Trophoblast cell (in vitro differentiated cells and primary cell): Measurements from ENCODE around the gene SORL1.

Experiments used
- DNase-seq, 2 donors: peaks; one replicate each; pipeline ENCODE4 v3.0.0-alpha.2; 2016
- H2AFZ ChIP-seq: 2 replicates; pipeline ENCODE4 v1.6.1; 2013; ENCODE audit warnings: low read length, moderate library complexity, mild to moderate bottlenecking; ENCODE audit not compliant: insufficient read depth, poor library complexity
- H2AK5ac ChIP-seq: 2 replicates; pipeline ENCODE4 v1.6.1; 2013; ENCODE audit warnings: mild to moderate bottlenecking, low read length
- H2BK120ac ChIP-seq: 2 replicates; pipeline ENCODE4 v1.6.1; 2013; ENCODE audit warnings: low read length, mild to moderate bottlenecking, moderate library complexity; ENCODE audit not compliant: insufficient read depth, poor library complexity
- H2BK12ac ChIP-seq: 2 replicates; pipeline ENCODE4 v1.6.1; 2013; ENCODE audit warnings: mild to moderate bottlenecking, low read length, moderate library complexity
- H2BK5ac ChIP-seq: 2 replicates; pipeline ENCODE4 v1.6.1; 2013; ENCODE audit warnings: low read length, low read depth, moderate library complexity, mild to moderate bottlenecking; ENCODE audit not compliant: poor library complexity
- H3K14ac ChIP-seq: 2 replicates; pipeline ENCODE4 v1.6.1; 2013; ENCODE audit warnings: mild to moderate bottlenecking, low read length
- H3K18ac ChIP-seq: 2 replicates; pipeline ENCODE4 v1.6.1; 2013; ENCODE audit warnings: mild to moderate bottlenecking, low read length
- H3K23ac ChIP-seq: 2 replicates; pipeline ENCODE4 v1.6.1; 2013; ENCODE audit warnings: low read length
- H3K27ac ChIP-seq: 2 replicates; pipeline ENCODE4 v1.5.1; 2013; ENCODE audit warnings: low read depth, mild to moderate bottlenecking, inconsistent platforms, low read length, moderate library complexity
- H3K27me3 ChIP-seq: 2 replicates; pipeline ENCODE4 v1.6.1; 2013; ENCODE audit warnings: inconsistent platforms, mild to moderate bottlenecking, low read length, moderate library complexity; ENCODE audit not compliant: insufficient read depth
- H3K36me3 ChIP-seq, 2 experiments: 1 replicate in 1 of 2; 2 replicates in 1 of 2; pipeline ENCODE4 v1.6.1; 2013; ENCODE audit warnings: low read length in 2 of 2, mild to moderate bottlenecking in 2 of 2, moderate library complexity in 1 of 2; ENCODE audit not compliant: insufficient read depth in 2 of 2, control insufficient read depth in 1 of 2
- H3K4ac ChIP-seq: 2 replicates; pipeline ENCODE4 v1.6.1; 2013; ENCODE audit warnings: low read depth, mild to moderate bottlenecking, low read length, moderate library complexity
- H3K4me1 ChIP-seq, 2 experiments: 1 replicate in 1 of 2; 2 replicates in 1 of 2; pipeline ENCODE4 v1.6.1; 2013; ENCODE audit warnings: low read length in 2 of 2, mild to moderate bottlenecking in 2 of 2, moderate library complexity in 1 of 2; ENCODE audit not compliant: insufficient read depth in 2 of 2, control insufficient read depth in 1 of 2
- H3K4me2 ChIP-seq: 2 replicates; pipeline ENCODE4 v1.6.1; 2013; ENCODE audit warnings: inconsistent platforms, mild to moderate bottlenecking, low read length, moderate library complexity
- H3K4me3 ChIP-seq: 2 replicates; pipeline ENCODE4 v1.5.1; 2013; ENCODE audit warnings: mild to moderate bottlenecking, low read depth, low read length, inconsistent platforms
- H3K79me1 ChIP-seq: one replicate; pipeline ENCODE4 v1.6.1; 2013; ENCODE audit warnings: low read length
- H3K79me2 ChIP-seq: 2 replicates; pipeline ENCODE4 v1.6.1; 2013; ENCODE audit warnings: low read length, mild to moderate bottlenecking; ENCODE audit not compliant: control insufficient read depth, insufficient read depth, poor library complexity
- H3K9ac ChIP-seq: 2 replicates; pipeline ENCODE4 v1.6.1; 2013; ENCODE audit warnings: mild to moderate bottlenecking, low read length
- H3K9me3 ChIP-seq: 2 replicates; pipeline ENCODE4 v1.6.1; 2013; ENCODE audit warnings: low read depth, mild to moderate bottlenecking, control low read depth, inconsistent platforms, low read length; ENCODE audit not compliant: insufficient read depth
- H4K12ac ChIP-seq: 2 replicates; pipeline ENCODE4 v1.6.1; 2013; ENCODE audit warnings: low read depth, mild to moderate bottlenecking, low read length, moderate library complexity
- H4K8ac ChIP-seq: 2 replicates; pipeline ENCODE4 v1.6.1; 2013; ENCODE audit warnings: low read depth, mild to moderate bottlenecking, low read length, moderate library complexity
- H4K91ac ChIP-seq: one replicate; pipeline ENCODE4 v1.6.1; 2013; ENCODE audit warnings: low read depth, mild to moderate bottlenecking, low read length, moderate library complexity
- WGBS: extraction: QIAGEN DNeasy Blood & Tissue Kit; methylation state at CpG from one replicate; pipeline ENCODE4 v1.1.7; 2013; ENCODE audit warnings: missing lambda C conversion rate; ENCODE audit not compliant: insufficient read length, insufficient coverage; ENCODE audit errors: extremely low coverage; 5-methylcytosine and 5-hydroxymethylcytosine counted together

Gene SORL1

DNA sequence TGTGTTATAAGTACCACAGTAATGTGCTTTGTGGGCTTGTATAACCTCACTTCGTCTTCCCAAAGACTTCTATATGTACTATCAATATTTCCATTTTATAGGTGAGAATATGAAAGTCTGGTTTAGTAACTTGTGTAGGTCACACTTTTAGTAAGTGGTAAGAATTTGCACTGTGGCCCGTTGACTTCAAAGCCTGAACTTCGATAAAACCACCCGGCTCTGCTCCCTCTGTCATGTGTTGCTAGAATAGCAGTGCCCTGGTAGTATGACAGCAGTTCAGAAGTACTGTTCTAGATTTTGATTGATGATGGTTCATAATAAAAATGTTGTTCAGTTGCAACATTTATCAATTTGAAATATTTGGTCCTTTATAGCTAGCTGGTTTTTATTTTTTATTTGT, 110.9 kb downstream of the SORL1 start:
- peaks cover 2 to 4% of the 10 kb centered on the region in 2 experiments for H3K4me1 ChIP-seq
- H3K79me1 ChIP-seq, result peaks cover 1% of the 10 kb centered on the region
- no peak overlapping the region for H3K9ac ChIP-seq
- no peak overlapping the region for H3K18ac ChIP-seq
- no CpG with 5 or more reads among the region's 4 CpGs for WGBS
- no peak overlapping the region for H4K91ac ChIP-seq
- H3K4me2 ChIP-seq, result no peak overlapping the region
- peaks cover 0 to 2% of the 10 kb centered on the region in 2 experiments for H3K36me3 ChIP-seq
- H3K4me3 ChIP-seq, result no peak overlapping the region
- H3K79me2 ChIP-seq, result no peaks in the 10 kb centered on the region
- H2BK12ac ChIP-seq, result no peak overlapping the region
- no peak overlapping the region for H3K14ac ChIP-seq
- H4K8ac ChIP-seq, result no peak overlapping the region
- no peak for DNase-seq
- no peak overlapping the region for H4K12ac ChIP-seq
- no peak overlapping the region for H2BK5ac ChIP-seq
- no peak overlapping the region for H2AK5ac ChIP-seq
- H3K4ac ChIP-seq, result no peak overlapping the region
- H2BK120ac ChIP-seq, result no peak overlapping the region
- no peak overlapping the region for H2AFZ ChIP-seq
- no peak overlapping the region for H3K23ac ChIP-seq
- H3K9me3 ChIP-seq, result no peaks in the 10 kb centered on the region
- no peaks in the 10 kb centered on the region for H3K27me3 ChIP-seq
- no peak overlapping the region for H3K27ac ChIP-seq

DNA sequence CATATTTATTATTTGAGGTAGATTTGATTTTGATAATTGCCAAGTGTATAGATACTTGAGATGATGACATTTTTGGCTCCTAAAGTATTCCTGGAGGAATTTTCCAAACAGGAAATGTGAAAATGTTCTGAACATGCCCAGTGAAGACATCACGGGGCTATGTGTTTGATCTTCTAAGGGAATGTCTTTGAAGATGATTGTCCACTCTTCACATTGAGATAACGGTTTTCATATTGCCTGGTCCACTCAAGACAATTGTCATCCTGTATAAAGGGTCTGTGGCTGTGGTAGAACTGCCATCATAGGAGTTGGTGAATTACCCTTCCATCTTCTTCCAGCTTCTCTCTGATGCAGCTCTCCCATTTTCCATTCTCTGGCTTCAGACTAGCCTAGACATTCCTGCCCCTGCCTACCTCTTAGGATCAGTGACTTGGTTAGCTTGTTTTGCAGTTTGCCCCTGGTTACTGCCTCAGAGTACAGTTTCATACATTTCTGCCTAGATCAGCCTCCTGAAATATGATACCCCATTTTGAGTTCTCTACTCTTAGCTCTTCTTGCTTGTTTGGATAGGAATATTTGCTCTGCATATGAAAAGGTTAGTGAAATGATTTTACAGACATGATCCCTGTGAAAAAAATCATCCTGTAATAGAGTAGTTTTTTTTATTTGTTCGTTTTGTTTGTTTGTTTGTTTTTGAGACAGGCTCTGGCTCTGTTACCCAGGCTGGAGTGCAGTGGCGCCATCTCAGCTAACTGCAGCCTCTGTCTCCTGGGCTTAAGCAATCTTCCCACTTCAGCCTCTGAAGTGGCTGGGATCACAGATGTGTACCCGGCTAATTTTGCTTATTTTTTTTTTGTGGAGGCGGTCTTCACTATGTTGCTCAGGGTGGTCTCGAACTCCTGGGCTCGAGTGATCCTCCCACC, 112.0 kb downstream of the SORL1 start:
- Histone ChIP-seq H4K91ac (no peak overlapping the region), H2AK5ac (no peak overlapping the region), H3K27ac (no peak overlapping the region), H3K4me1 (peaks cover 2 to 4% of the 10 kb centered on the region in 2 experiments), H3K4me2 (no peak overlapping the region), H4K8ac (no peak overlapping the region), H3K36me3 (no peaks in the 10 kb centered on the region), H3K23ac (no peak overlapping the region), H3K27me3 (no peaks in the 10 kb centered on the region), H3K79me1 (peaks cover 1% of the 10 kb centered on the region), H3K9me3 (no peaks in the 10 kb centered on the region), H2BK5ac (no peak overlapping the region), H3K18ac (no peak overlapping the region), H3K9ac (no peak overlapping the region), H3K14ac (no peak overlapping the region), H4K12ac (no peak overlapping the region), H3K4ac (no peak overlapping the region), H3K79me2 (no peaks in the 10 kb centered on the region), H3K4me3 (no peak overlapping the region), H2BK120ac (no peak overlapping the region), H2BK12ac (no peak overlapping the region), H2AFZ (no peak overlapping the region)
- no peak for DNase-seq
- WGBS, result no CpG with 5 or more reads among the region's 8 CpGs

GRCh38 chr11:121564948-121565684, 113.0 kb downstream of the SORL1 start:
- H3K27me3 ChIP-seq, result no peaks in the 10 kb centered on the region
- H3K4me2 ChIP-seq, result no peak overlapping the region
- no peak overlapping the region for H2BK12ac ChIP-seq

GRCh38 chr11:121566279-121567168, 114.4 kb downstream of the SORL1 start:
- Histone ChIP-seq H3K18ac (no peak overlapping the region), H2BK12ac (no peak overlapping the region), H4K12ac (no peak overlapping the region), H3K79me2 (no peaks in the 10 kb centered on the region), H2AK5ac (no peak overlapping the region), H3K27ac (no peak overlapping the region), H3K4ac (no peak overlapping the region), H3K14ac (no peak overlapping the region), H4K91ac (no peak overlapping the region), H4K8ac (no peak overlapping the region), H2AFZ (no peak overlapping the region), H2BK120ac (no peak overlapping the region), H3K36me3 (no peaks in the 10 kb centered on the region), H3K27me3 (no peaks in the 10 kb centered on the region), H2BK5ac (no peak overlapping the region), H3K4me2 (no peak overlapping the region), H3K4me3 (no peak overlapping the region), H3K23ac (no peak overlapping the region), H3K4me1 (peaks cover 2 to 4% of the 10 kb centered on the region in 2 experiments), H3K9ac (no peak overlapping the region), H3K9me3 (no peaks in the 10 kb centered on the region), H3K79me1 (peaks cover 1% of the 10 kb centered on the region)
- DNase-seq, result no peak
- WGBS, result no CpG with 5 or more reads among the region's 9 CpGs

More at GRCh38 chr11:121564948-121565684, 113.0 kb downstream of the SORL1 start:
- Histone ChIP-seq H3K4ac (no peak overlapping the region), H3K27ac (no peak overlapping the region), H3K18ac (no peak overlapping the region), H4K8ac (no peak overlapping the region), H3K79me2 (no peaks in the 10 kb centered on the region), H3K9me3 (no peaks in the 10 kb centered on the region), H3K14ac (no peak overlapping the region), H3K23ac (no peak overlapping the region), H2BK120ac (no peak overlapping the region), H2AK5ac (no peak overlapping the region), H4K91ac (no peak overlapping the region), H3K9ac (no peak overlapping the region), H4K12ac (no peak overlapping the region), H3K4me3 (no peak overlapping the region), H2BK5ac (no peak overlapping the region), H3K4me1 (peaks cover 2 to 4% of the 10 kb centered on the region in 2 experiments), H2AFZ (no peak overlapping the region), H3K79me1 (peaks cover 1% of the 10 kb centered on the region), H3K36me3 (no peaks in the 10 kb centered on the region)
- no CpG with 5 or more reads among the region's 5 CpGs for WGBS
- no peak for DNase-seq
